ENCODE measurements around the gene PLXNC1.

PLXNC1 gene

DNA sequence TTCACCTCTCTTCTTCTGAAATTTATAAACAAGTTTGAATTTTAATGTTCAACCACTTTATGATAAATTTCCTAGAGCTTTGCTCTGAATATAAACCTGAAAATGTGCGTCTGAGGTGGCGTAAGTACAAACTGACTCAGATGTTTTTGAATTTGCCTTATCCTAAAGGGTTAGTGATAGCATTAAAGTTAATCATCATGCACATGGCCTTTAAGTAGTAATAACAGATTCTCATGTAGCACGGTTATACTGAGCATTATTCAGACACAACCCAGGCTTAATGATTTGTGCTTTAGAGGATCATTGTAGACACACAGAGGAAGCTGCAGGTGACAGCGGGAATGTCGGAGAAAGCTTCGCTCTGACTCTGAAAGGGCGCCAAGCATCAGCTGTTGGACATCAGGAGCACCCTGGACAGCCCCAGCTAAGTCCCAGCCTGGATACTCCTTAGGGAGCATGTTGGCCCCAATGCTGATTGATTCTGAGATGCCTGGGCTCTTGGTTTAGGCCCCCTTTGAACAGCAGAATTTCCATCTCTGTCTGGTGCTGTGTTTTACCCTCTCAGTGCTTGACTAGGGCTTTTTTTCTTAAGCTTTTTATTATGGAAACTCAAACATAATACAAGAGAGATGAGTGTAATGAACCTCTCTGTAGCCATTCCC, 91.1 kb downstream of the PLXNC1 start:
- H3K4me3 ChIP-seq (replicated peaks in 1 of 2; ENCODE audit: low read depth in 2 of 2, low read length in 2 of 2), result no peak overlapping the region
- DNase-seq (ENCODE audit: low read depth in 2 of 2), result no peak

DNA sequence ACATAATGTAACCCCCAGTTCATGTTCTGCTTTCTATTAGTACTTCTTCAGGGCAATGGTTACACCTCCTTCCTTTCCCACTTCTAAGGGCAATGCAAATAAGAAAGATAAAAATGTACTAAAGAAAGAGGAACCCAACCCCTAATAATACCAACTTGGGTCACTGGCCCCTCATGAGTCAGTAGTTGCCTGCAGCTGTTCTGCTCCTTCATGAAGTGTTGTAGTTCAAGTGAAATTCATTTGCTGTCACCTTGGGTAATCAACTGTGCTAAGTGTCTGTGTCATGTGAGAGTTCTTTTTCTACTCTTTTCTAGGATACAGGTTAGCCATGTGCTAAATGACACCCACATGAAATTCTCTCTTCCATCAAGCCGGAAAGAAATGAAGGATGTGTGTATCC, 91.8 kb downstream of the PLXNC1 start:
- no peak overlapping the region for H3K4me3 ChIP-seq (replicated peaks in 1 of 2; ENCODE audit: low read depth in 2 of 2, low read length in 2 of 2)
- DNase-seq (ENCODE audit: low read depth in 2 of 2), result no peak
- TF ChIP-seq, protein P1, sequence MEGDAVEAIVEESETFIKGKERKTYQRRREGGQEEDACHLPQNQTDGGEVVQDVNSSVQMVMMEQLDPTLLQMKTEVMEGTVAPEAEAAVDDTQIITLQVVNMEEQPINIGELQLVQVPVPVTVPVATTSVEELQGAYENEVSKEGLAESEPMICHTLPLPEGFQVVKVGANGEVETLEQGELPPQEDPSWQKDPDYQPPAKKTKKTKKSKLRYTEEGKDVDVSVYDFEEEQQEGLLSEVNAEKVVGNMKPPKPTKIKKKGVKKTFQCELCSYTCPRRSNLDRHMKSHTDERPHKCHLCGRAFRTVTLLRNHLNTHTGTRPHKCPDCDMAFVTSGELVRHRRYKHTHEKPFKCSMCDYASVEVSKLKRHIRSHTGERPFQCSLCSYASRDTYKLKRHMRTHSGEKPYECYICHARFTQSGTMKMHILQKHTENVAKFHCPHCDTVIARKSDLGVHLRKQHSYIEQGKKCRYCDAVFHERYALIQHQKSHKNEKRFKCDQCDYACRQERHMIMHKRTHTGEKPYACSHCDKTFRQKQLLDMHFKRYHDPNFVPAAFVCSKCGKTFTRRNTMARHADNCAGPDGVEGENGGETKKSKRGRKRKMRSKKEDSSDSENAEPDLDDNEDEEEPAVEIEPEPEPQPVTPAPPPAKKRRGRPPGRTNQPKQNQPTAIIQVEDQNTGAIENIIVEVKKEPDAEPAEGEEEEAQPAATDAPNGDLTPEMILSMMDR (IDR thresholded peaks at IDR 0.05; ENCODE audit: low read depth, low read length), result no peak

More for the DNA sequence above, 91.1 kb downstream of the PLXNC1 start:
- TF ChIP-seq, protein P1 (IDR thresholded peaks at IDR 0.05; ENCODE audit: low read depth, low read length), result no peak

DNA sequence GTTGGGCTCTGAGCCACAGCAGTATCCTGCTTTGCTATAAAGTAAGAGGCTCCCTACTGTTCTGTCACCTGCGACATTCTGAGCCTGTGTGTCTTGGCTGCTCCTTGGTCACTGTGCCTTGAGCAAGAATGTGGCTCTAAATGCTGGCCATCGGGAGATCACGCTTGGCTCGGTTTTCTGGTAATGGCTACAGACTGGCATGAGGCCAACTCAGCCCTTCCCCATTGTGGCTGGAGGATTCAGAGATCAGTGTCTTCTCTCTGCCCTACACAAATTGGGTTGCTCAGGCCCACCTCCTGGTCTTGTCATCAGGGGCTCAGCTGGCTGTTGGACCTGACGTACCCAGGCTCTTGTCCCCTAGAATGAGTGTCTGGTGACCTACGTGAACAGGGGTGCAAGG, 94.5 kb downstream of the PLXNC1 start:
- H3K4me3 ChIP-seq (replicated peaks in 1 of 2; ENCODE audit: low read depth in 2 of 2, low read length in 2 of 2), result no peak overlapping the region
- TF ChIP-seq, protein P1 (IDR thresholded peaks at IDR 0.05; ENCODE audit: low read depth, low read length), result no peak
- DNase-seq (ENCODE audit: low read depth in 2 of 2), result no peak

DNA sequence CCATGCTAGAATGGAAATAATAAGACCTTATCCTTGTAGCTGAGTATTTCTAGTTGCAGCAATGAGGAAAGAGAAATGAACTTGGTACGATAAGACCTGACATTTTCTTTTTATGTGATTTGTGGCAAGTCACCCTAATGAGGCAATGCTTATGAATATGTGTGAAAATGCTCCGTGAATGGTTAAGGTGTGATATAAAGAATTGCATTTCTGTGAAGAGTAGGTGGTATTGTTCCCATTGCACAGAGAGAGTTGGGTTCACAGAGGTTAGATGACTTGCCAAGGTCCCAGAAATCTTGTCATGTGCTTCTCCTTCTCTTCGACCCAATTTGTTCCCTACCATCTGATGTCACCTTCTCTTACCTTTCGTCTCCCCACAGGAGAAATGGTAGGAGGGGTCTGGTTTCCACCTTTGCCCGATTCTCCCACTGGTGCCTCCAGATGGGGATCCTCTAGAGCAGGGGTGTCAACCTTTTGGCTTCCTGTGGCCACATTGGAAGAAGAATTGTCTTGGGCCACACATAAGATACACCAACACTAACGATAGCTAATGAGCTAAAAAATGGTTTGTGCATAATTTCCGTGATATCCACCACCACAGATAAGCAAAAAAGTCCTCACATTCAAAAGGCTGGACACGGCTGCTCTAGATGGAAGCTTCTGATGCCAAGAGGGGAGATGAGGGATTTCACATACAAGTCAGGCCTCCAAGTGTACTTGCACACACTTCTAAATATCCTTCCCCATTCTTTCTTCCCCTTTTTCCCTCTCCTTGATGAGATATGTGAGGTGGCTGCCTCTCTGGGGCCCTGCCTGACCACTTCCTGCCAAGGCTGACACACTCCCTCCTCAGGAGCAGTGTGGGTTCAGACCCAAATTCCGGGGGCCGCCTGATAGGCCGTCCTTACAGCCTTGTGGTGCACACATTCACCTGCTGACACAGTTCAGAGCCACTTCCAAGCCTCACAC, 96.1 kb downstream of the PLXNC1 start:
- no peak for DNase-seq (ENCODE audit: low read depth in 2 of 2)
- H3K4me3 ChIP-seq (replicated peaks in 1 of 2; ENCODE audit: low read depth in 2 of 2, low read length in 2 of 2), result no peak overlapping the region
- TF ChIP-seq, protein P1 (IDR thresholded peaks at IDR 0.05; ENCODE audit: low read depth, low read length), result no peak

DNA sequence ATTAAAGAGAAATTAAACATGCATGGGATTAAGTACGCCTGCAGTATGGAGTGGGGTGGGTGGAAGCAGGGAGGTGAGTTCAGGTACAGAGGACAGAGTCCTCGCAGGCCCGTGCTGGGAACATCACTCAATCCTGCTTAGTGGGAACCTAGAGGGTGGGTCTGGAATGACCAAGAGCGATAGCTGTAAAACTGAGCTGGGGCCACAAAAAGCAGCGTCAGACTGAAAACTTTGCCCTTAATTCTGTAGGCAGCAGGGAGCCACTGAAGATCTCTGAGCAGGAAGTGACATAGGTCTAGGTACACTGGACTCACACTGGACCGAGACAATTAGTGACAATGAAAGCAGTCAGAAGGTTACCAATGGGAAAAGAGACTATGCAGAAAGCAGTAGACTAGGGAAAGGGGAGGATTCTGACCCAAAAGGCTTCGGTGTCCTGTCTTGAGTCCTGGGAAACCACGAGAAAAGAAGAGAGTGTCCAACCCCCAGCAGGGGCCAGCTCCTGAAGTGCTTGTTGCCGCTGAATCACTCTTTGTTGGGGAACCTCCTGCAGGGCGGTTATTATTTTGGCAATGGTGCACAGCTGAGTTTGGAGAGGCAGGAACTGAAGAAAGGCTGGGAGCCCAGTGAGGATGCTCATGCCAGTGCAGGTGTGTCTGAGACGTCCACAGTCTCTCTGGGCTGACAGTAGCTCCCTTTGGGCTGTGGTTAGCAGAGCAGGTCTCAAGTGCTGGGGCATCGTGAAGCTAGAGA, 97.4 kb downstream of the PLXNC1 start:
- TF ChIP-seq, protein P1 (IDR thresholded peaks at IDR 0.05; ENCODE audit: low read depth, low read length), result no peak
- DNase-seq (ENCODE audit: low read depth in 2 of 2), result no peak
- H3K4me3 ChIP-seq (replicated peaks in 1 of 2; ENCODE audit: low read depth in 2 of 2, low read length in 2 of 2), result no peak overlapping the region

DNA sequence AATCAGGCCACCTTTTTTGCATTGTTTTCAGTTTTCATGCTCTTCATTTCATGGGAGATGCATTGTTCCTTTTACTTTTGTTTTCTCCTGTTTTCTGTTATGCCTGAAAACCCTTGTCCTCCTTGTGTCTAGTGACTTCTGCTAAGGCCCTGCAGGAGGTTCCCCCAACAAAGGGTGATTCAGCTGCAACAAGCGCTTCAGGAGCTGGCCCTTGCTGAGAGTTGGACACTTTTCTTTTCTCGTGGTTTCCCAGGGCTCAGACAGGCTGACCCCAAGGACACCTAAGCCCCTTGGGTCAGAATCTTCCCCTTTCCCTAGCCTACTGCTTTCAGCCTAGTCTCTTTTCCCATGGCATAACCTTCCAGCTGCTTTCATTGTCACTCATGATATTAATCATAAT, 98.9 kb downstream of the PLXNC1 start:
- H3K4me3 ChIP-seq (replicated peaks in 1 of 2; ENCODE audit: low read depth in 2 of 2, low read length in 2 of 2), result no peak overlapping the region
- TF ChIP-seq, protein P1 (IDR thresholded peaks at IDR 0.05; ENCODE audit: low read depth, low read length), result no peak
- DNase-seq (ENCODE audit: low read depth in 2 of 2), result no peak
